ENCODE data around the gene PRR5.

DNA sequence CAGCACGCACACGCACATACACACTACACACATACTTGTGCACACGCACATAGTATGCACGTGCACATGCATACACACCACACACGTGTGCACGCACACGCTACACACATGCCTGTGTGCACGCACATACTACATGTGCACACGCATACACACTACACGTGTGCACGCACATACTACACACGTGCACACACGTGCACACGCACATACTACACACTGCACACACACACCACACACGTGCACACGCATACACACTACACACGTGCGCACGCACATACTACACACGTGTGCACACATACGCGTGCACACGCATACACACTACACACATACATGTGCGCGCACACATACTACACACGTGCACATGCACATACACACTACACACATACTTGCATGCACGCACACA lies 30.7 kb downstream of the PRR5 start:
- TF ChIP-seq, protein P1, sequence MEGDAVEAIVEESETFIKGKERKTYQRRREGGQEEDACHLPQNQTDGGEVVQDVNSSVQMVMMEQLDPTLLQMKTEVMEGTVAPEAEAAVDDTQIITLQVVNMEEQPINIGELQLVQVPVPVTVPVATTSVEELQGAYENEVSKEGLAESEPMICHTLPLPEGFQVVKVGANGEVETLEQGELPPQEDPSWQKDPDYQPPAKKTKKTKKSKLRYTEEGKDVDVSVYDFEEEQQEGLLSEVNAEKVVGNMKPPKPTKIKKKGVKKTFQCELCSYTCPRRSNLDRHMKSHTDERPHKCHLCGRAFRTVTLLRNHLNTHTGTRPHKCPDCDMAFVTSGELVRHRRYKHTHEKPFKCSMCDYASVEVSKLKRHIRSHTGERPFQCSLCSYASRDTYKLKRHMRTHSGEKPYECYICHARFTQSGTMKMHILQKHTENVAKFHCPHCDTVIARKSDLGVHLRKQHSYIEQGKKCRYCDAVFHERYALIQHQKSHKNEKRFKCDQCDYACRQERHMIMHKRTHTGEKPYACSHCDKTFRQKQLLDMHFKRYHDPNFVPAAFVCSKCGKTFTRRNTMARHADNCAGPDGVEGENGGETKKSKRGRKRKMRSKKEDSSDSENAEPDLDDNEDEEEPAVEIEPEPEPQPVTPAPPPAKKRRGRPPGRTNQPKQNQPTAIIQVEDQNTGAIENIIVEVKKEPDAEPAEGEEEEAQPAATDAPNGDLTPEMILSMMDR (IDR thresholded peaks at IDR 0.05) = no peak
- TF ChIP-seq POLR2A (IDR thresholded peaks at IDR 0.05) (no peak), EP300 (IDR thresholded peaks at IDR 0.05) (no peak), POLR2AphosphoS5 (IDR thresholded peaks at IDR 0.05) (no peak)

All from gastroesophageal sphincter (tissue), 3 donors.